Suprapubic skin (tissue), 3 donors: ENCODE data around the gene OSM.

Source experiments
- CTCF ChIP-seq, 2 donors: fragments of 200-600 bp in 1 of 2; fragments of 450-650 bp in 1 of 2; sonication (generic) in 1 of 2; IDR thresholded peaks; one replicate each; pipeline ENCODE4 v1.5.1; 2016 to 2019; ENCODE audit warnings: antibody characterized with exemption in 2 of 2, mild to moderate bottlenecking in 1 of 2, moderate library complexity in 1 of 2
- POLR2A ChIP-seq, 2 donors: fragments of 450-650 bp; IDR thresholded peaks; one replicate each; pipeline ENCODE4 v1.6.1; 2017; ENCODE audit warnings: antibody characterized with exemption in 2 of 2, mild to moderate bottlenecking in 2 of 2, moderate library complexity in 2 of 2

GRCh38 chr22:30294066-30294465 lies 27.4 kb upstream of the OSM start:
- TF ChIP-seq CTCF (IDR thresholded peaks at IDR 0.05) (no peak), POLR2A (IDR thresholded peaks at IDR 0.05) (no peak)
